Osteoblast (primary cell): ENCODE data around the gene TAL2. TPM values are rescaled to one million over a fixed set of nuclear protein-coding genes. Genes with fewer than 3 reads are reported as not detected.

Experiments used
- DNase-seq: peaks from one replicate; pipeline ENCODE4 v3.0.0; 2011; ENCODE audit warnings: low spot score, mixed read lengths; ENCODE audit not compliant: insufficient read length; ENCODE audit errors: missing footprints
- H2AFZ ChIP-seq: 2 replicates; pipeline ENCODE4 v1.6.0; 2011; ENCODE audit warnings: mild to moderate bottlenecking, low read length
- H3K27ac ChIP-seq: 2 replicates; pipeline ENCODE4 v1.5.1; 2011; ENCODE audit warnings: mild to moderate bottlenecking, low read depth, low read length, moderate library complexity
- H3K27me3 ChIP-seq: 2 replicates; pipeline ENCODE4 v1.6.0; 2012; ENCODE audit warnings: mild to moderate bottlenecking, control low read depth, inconsistent platforms, low read length, moderate library complexity; ENCODE audit not compliant: insufficient read depth
- H3K36me3 ChIP-seq: 2 replicates; pipeline ENCODE4 v1.5.1; 2011; ENCODE audit warnings: mild to moderate bottlenecking, low read length, control low read depth, moderate library complexity; ENCODE audit not compliant: insufficient read depth
- H3K4me1 ChIP-seq: 2 replicates; pipeline ENCODE4 v1.5.1; 2011; ENCODE audit warnings: mild to moderate bottlenecking, low read length, control low read depth, moderate library complexity; ENCODE audit not compliant: insufficient read depth
- H3K4me2 ChIP-seq: 2 replicates; pipeline ENCODE4 v1.6.0; 2011; ENCODE audit warnings: mild to moderate bottlenecking, low read length; ENCODE audit not compliant: insufficient read depth
- H3K4me3 ChIP-seq: fragments of 200-600 bp; sonication (generic); 3 replicates; pipeline ENCODE4 v1.5.1; 2012; ENCODE audit warnings: mild to moderate bottlenecking, low read length, inconsistent platforms; ENCODE audit not compliant: insufficient read depth
- H3K79me2 ChIP-seq: 2 replicates; pipeline ENCODE4 v1.6.0; 2012; ENCODE audit warnings: mild to moderate bottlenecking, low read length, control low read depth, inconsistent platforms; ENCODE audit not compliant: insufficient read depth
- H3K9me3 ChIP-seq: 2 replicates; pipeline ENCODE4 v1.5.1; 2011; ENCODE audit warnings: low read depth, low read length, control low read depth
- H4K20me1 ChIP-seq: 2 replicates; pipeline ENCODE4 v1.6.0; 2012; ENCODE audit warnings: mild to moderate bottlenecking, low read length, control low read depth; ENCODE audit not compliant: insufficient read depth
- total RNA-seq: library from RNA; depleted of rRNA; stranded (reverse); fragments of >200 nt; gene quantifications from 2 replicates; pipeline ENCODE4 v1.2.3, GENCODE V29; 2012
- TF ChIP-seq, protein P1 (sequence below): IDR thresholded peaks from 2 replicates; pipeline ENCODE4 v1.5.1; 2011; ENCODE audit warnings: mild to moderate bottlenecking, low read depth, low read length, moderate library complexity; ENCODE audit errors: extremely low read depth

The TAL2 gene
- total RNA-seq, 1 donor: 0.36 TPM

DNA sequence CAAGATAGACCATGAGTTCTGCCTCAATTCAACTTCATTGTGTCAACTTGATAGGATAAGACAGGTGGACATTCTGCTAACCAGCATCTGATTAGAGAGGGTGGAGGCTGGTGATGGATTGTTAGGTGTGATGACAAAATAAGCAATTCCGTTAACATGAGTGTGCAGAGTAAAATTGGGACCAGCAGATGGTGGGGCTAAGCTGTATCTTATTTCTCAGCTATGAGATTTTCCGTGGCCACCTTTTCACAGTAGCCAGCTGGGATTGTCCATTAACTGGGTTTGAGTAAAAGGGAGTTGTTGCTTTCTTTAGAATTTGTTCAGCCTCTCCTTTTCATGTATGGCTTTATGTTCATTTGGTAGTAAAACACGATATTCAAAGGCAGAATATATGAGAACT, 28.8 kb upstream of the TAL2 start:
- Histone ChIP-seq H3K4me1 (no peaks in the 10 kb centered on the region), H3K4me2 (no peak overlapping the region), H3K9me3 (no peaks in the 10 kb centered on the region), H3K4me3 (no peak overlapping the region), H3K27ac (no peak overlapping the region), H3K79me2 (no peaks in the 10 kb centered on the region), H3K36me3 (no peaks in the 10 kb centered on the region), H3K27me3 (no peaks in the 10 kb centered on the region), H4K20me1 (no peaks in the 10 kb centered on the region), H2AFZ (no peak overlapping the region)
- DNase-seq: no peak
- TF ChIP-seq, protein P1, sequence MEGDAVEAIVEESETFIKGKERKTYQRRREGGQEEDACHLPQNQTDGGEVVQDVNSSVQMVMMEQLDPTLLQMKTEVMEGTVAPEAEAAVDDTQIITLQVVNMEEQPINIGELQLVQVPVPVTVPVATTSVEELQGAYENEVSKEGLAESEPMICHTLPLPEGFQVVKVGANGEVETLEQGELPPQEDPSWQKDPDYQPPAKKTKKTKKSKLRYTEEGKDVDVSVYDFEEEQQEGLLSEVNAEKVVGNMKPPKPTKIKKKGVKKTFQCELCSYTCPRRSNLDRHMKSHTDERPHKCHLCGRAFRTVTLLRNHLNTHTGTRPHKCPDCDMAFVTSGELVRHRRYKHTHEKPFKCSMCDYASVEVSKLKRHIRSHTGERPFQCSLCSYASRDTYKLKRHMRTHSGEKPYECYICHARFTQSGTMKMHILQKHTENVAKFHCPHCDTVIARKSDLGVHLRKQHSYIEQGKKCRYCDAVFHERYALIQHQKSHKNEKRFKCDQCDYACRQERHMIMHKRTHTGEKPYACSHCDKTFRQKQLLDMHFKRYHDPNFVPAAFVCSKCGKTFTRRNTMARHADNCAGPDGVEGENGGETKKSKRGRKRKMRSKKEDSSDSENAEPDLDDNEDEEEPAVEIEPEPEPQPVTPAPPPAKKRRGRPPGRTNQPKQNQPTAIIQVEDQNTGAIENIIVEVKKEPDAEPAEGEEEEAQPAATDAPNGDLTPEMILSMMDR: no peak

GRCh38 chr9:105636331-105636730, 25.9 kb upstream of the TAL2 start:
- H3K27ac ChIP-seq: no peak overlapping the region
- no peaks in the 10 kb centered on the region for H3K36me3 ChIP-seq
- H3K79me2 ChIP-seq: no peaks in the 10 kb centered on the region
- DNase-seq: no peak
- no peak overlapping the region for H3K4me2 ChIP-seq
- H3K9me3 ChIP-seq: no peaks in the 10 kb centered on the region
- H3K27me3 ChIP-seq: no peaks in the 10 kb centered on the region
- TF ChIP-seq, protein P1: no peak
- no peak overlapping the region for H3K4me3 ChIP-seq
- H4K20me1 ChIP-seq: no peaks in the 10 kb centered on the region
- no peak overlapping the region for H2AFZ ChIP-seq
- no peaks in the 10 kb centered on the region for H3K4me1 ChIP-seq

- no peak overlapping the region for H3K4me2 ChIP-seq
- no peaks in the 10 kb centered on the region for H3K27me3 ChIP-seq
- H3K9me3 ChIP-seq: no peaks in the 10 kb centered on the region
- H3K4me3 ChIP-seq: no peak overlapping the region
- TF ChIP-seq, protein P1: peak; percentile 57
- H3K79me2 ChIP-seq: no peaks in the 10 kb centered on the region
- no peak overlapping the region for H2AFZ ChIP-seq
- no peaks in the 10 kb centered on the region for H3K4me1 ChIP-seq
- no peak overlapping the region for H3K27ac ChIP-seq
- no peaks in the 10 kb centered on the region for H4K20me1 ChIP-seq
- DNase-seq: no peak
- H3K36me3 ChIP-seq: no peaks in the 10 kb centered on the region
Observed at GRCh38 chr9:105637787-105638395, 24.4 kb upstream of the TAL2 start.

- DNase-seq: no peak
- H3K4me3 ChIP-seq: no peak overlapping the region
- no peaks in the 10 kb centered on the region for H3K4me1 ChIP-seq
- H3K36me3 ChIP-seq: no peaks in the 10 kb centered on the region
- H3K27ac ChIP-seq: no peak overlapping the region
- H3K27me3 ChIP-seq: no peaks in the 10 kb centered on the region
- no peaks in the 10 kb centered on the region for H3K9me3 ChIP-seq
- H2AFZ ChIP-seq: no peak overlapping the region
- no peak overlapping the region for H3K4me2 ChIP-seq
- no peaks in the 10 kb centered on the region for H4K20me1 ChIP-seq
- no peaks in the 10 kb centered on the region for H3K79me2 ChIP-seq
- TF ChIP-seq, protein P1: no peak
Observed at GRCh38 chr9:105639936-105640335, 22.3 kb upstream of the TAL2 start.
